ENCODE measurements around the gene MYO18B. TPM values are rescaled to one million over a fixed set of nuclear protein-coding genes. Genes with fewer than 3 reads are reported as not detected.

MYO18B gene
- total RNA-seq, 2 experiments from 2014 or later, result 0.11 to 0.22 TPM

DNA sequence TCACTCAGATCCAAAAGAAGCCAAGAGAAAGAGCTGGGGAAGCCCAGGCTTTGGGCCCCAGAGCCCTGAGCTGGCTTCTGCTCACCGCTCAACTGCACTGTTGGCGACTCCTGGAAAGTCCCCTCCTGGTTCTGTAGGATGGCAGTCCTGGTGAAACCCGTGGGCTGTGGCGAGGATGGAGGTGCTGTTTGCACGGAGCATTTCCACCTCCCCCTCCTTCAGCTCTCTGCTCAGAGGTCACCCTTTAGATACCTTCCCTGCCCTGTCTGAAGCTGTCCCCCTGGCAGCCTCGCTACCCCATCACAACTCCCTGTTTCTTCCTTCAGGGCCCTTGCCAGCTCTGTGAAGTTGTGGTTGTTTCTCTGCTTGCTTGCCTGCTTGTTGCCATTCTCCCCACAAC lies 97.8 kb downstream of the MYO18B start:
- H3K27ac ChIP-seq (ENCODE audit: low read depth in 1 of 2, low read length in 2 of 2), result no peak overlapping the region
- Mint-ChIP-seq H3K9me3 (no peaks in the 10 kb centered on the region), H3K36me3 (ENCODE audit: low read depth) (no peaks in the 10 kb centered on the region), H3K27ac (no peak overlapping the region), H3K4me3 (no peak overlapping the region), H3K27me3 (peaks cover 17% of the 10 kb centered on the region), H3K4me1 (ENCODE audit: low read depth) (no peaks in the 10 kb centered on the region)
- ATAC-seq (ENCODE audit: poor library complexity), result no peak
- H3K27me3 ChIP-seq (ENCODE audit: control insufficient read depth in 1 of 2, insufficient read depth in 2 of 2, low read length in 2 of 2), result no peaks in the 10 kb centered on the region
- no peaks in the 10 kb centered on the region for H3K36me3 ChIP-seq (ENCODE audit: insufficient read depth, low read length)
- TF ChIP-seq, protein P1, sequence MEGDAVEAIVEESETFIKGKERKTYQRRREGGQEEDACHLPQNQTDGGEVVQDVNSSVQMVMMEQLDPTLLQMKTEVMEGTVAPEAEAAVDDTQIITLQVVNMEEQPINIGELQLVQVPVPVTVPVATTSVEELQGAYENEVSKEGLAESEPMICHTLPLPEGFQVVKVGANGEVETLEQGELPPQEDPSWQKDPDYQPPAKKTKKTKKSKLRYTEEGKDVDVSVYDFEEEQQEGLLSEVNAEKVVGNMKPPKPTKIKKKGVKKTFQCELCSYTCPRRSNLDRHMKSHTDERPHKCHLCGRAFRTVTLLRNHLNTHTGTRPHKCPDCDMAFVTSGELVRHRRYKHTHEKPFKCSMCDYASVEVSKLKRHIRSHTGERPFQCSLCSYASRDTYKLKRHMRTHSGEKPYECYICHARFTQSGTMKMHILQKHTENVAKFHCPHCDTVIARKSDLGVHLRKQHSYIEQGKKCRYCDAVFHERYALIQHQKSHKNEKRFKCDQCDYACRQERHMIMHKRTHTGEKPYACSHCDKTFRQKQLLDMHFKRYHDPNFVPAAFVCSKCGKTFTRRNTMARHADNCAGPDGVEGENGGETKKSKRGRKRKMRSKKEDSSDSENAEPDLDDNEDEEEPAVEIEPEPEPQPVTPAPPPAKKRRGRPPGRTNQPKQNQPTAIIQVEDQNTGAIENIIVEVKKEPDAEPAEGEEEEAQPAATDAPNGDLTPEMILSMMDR (IDR thresholded peaks at IDR 0.05), result no peak
- CTCF ChIA-PET, result no interaction called here
- POLR2A ChIA-PET, result no interaction called here
- peaks cover 0 to 4% of the 10 kb centered on the region in 2 experiments for H3K9me3 ChIP-seq (ENCODE audit: control insufficient read depth in 1 of 2, insufficient read depth in 1 of 2, low read length in 2 of 2)
- no peak overlapping the region for H3K4me3 ChIP-seq (ENCODE audit: low read length)
- intact Hi-C loops (cut with DNase I, micrococcal nuclease), result no loop called here
- DNase-seq, result no peak
- no peaks in the 10 kb centered on the region for H3K4me1 ChIP-seq (ENCODE audit: insufficient read depth, low read length)

DNA sequence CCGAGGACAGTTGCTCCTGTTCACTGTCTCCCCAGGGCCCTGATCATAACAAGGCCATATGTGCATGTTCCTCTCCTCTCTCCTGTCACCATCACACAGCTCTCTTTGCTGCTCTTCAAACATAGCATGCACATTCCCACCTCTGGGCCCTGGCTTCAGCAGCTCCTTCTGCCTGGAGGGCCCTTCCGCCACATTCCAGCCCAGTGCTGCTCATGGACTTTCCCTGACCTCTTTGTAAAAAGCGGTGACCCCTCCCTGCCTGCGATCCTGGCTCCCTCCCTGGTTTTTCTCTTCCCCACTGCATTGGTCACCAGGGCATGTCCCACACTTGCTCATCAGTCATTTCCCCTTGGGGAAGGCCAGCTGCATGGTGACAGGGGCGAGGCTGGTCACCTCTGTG lies 98.2 kb downstream of the MYO18B start:
- intact Hi-C loops (cut with DNase I, micrococcal nuclease), result no loop called here
- Mint-ChIP-seq H3K4me1 (ENCODE audit: low read depth) (no peaks in the 10 kb centered on the region), H3K27ac (no peak overlapping the region), H3K36me3 (ENCODE audit: low read depth) (no peaks in the 10 kb centered on the region), H3K9me3 (no peaks in the 10 kb centered on the region), H3K4me3 (no peak overlapping the region), H3K27me3 (peaks cover 17% of the 10 kb centered on the region)
- POLR2A ChIA-PET, result no interaction called here
- TF ChIP-seq, protein P1 (IDR thresholded peaks at IDR 0.05), result no peak
- no peak for DNase-seq
- H3K27me3 ChIP-seq (ENCODE audit: control insufficient read depth in 1 of 2, insufficient read depth in 2 of 2, low read length in 2 of 2), result no peaks in the 10 kb centered on the region
- ATAC-seq (ENCODE audit: poor library complexity), result no peak
- no peaks in the 10 kb centered on the region for H3K36me3 ChIP-seq (ENCODE audit: insufficient read depth, low read length)
- no peak overlapping the region for H3K27ac ChIP-seq (ENCODE audit: low read depth in 1 of 2, low read length in 2 of 2)
- CTCF ChIA-PET, result no interaction called here
- no peak overlapping the region for H3K4me3 ChIP-seq (ENCODE audit: low read length)
- H3K4me1 ChIP-seq (ENCODE audit: insufficient read depth, low read length), result no peaks in the 10 kb centered on the region
- peaks cover 0 to 4% of the 10 kb centered on the region in 2 experiments for H3K9me3 ChIP-seq (ENCODE audit: control insufficient read depth in 1 of 2, insufficient read depth in 1 of 2, low read length in 2 of 2)

DNA sequence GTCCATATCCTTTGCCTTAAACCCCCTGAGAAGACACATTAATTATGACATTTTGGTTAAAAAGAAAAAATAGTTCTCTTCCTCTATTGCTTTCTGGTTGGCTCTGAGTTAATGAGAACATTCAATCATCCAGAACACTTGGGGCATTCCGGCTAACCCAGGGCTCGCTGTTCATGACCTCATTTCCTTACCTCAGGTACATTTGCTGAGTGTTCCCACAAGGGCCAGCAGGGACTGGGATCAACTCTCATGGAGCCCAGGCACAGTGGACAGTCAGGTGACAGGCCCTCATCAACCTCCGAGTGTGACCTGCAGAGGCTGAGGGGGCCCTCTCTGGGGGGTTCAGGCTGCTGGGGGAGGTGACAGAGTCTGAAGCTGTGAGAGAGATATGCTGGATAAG lies 98.9 kb downstream of the MYO18B start:
- TF ChIP-seq, protein P1 (IDR thresholded peaks at IDR 0.05), result no peak

More for the DNA sequence above, 98.9 kb downstream of the MYO18B start:
- Mint-ChIP-seq H3K27ac (no peak overlapping the region), H3K4me3 (no peak overlapping the region), H3K36me3 (ENCODE audit: low read depth) (no peaks in the 10 kb centered on the region), H3K9me3 (no peaks in the 10 kb centered on the region), H3K4me1 (ENCODE audit: low read depth) (no peaks in the 10 kb centered on the region), H3K27me3 (peaks cover 14% of the 10 kb centered on the region)
- peaks cover 0 to 4% of the 10 kb centered on the region in 2 experiments for H3K9me3 ChIP-seq (ENCODE audit: control insufficient read depth in 1 of 2, insufficient read depth in 1 of 2, low read length in 2 of 2)
- no peak overlapping the region for H3K4me3 ChIP-seq (ENCODE audit: low read length)
- no peak for DNase-seq
- H3K27ac ChIP-seq (ENCODE audit: low read depth in 1 of 2, low read length in 2 of 2), result no peak overlapping the region
- intact Hi-C loops (cut with DNase I, micrococcal nuclease), result no loop called here
- no peaks in the 10 kb centered on the region for H3K27me3 ChIP-seq (ENCODE audit: control insufficient read depth in 1 of 2, insufficient read depth in 2 of 2, low read length in 2 of 2)
- no peaks in the 10 kb centered on the region for H3K36me3 ChIP-seq (ENCODE audit: insufficient read depth, low read length)
- ChIA-PET CTCF (no interaction called here), POLR2A (no interaction called here)
- ATAC-seq (ENCODE audit: poor library complexity), result no peak
- H3K4me1 ChIP-seq (ENCODE audit: insufficient read depth, low read length), result no peaks in the 10 kb centered on the region

Data from CD4-positive, alpha-beta T cell (primary cell).